Esophagus muscularis mucosa (tissue), 4 donors: Measurements from ENCODE around the gene GRIK1.

Source experiments
- CTCF ChIP-seq, 3 experiments: fragments of 200-600 bp in 2 of 3; fragments of 450-650 bp in 1 of 3; sonication (generic) in 2 of 3; IDR thresholded peaks; one replicate each; pipeline ENCODE4 v1.5.1; 2017 to 2019; ENCODE audit warnings: antibody characterized with exemption in 3 of 3, mild to moderate bottlenecking in 2 of 3, moderate library complexity in 1 of 3
- EP300 ChIP-seq: sonication (generic); formaldehyde crosslinking; IDR thresholded peaks from one replicate; pipeline ENCODE4 v1.6.1; 2017; ENCODE audit warnings: antibody characterized with exemption
- POLR2A ChIP-seq: fragments of 450-650 bp; IDR thresholded peaks from one replicate; pipeline ENCODE4 v1.6.1; 2017; ENCODE audit warnings: antibody characterized with exemption, moderate library complexity, mild to moderate bottlenecking, low read depth
- POLR2AphosphoS5 ChIP-seq, 2 donors: sonication (generic); formaldehyde crosslinking; IDR thresholded peaks; one replicate each; pipeline ENCODE4 v1.6.1; 2017; ENCODE audit warnings: antibody characterized with exemption in 2 of 2

- TF ChIP-seq CTCF (IDR thresholded peaks at IDR 0.05) (no peak), POLR2AphosphoS5 (IDR thresholded peaks at IDR 0.05) (no peak), EP300 (no peak), POLR2A (no peak)
Measured at GRCh38 chr21:29504751-29505321, 435.0 kb downstream of the GRIK1 start.
